HepG2 (cell line): ENCODE data around the gene ANO2. TPM values are rescaled to one million over a fixed set of nuclear protein-coding genes. Genes with fewer than 3 reads are reported as not detected.

Source experiments
- ATAC-seq: fragments of 200-7000 bp; cut with Tn5 transposase; 3 replicates; pipeline ENCODE4 v1.9.1; 2020; ENCODE audit warnings: mild to moderate bottlenecking, moderate library complexity
- BruUV-seq: library from RNA; stranded (reverse); fragments of 400-500 nt; replicated peaks from 2 replicates; lab custom pipeline; 2021; lab: Mats Ljungman, UMichigan
- CTCF ChIA-PET: fragments of 300-600 bp; formaldehyde crosslinking; extraction: SDS; loops from one replicate; lab custom pipeline; 2021; ENCODE audit warnings: low total read pairs, inconsistent platforms, low intra/inter-chr PET ratio; lab: Yijun Ruan, JAX
- POLR2A ChIA-PET: fragments of 350-600 bp; sonication (Branson Sonifier 250); formaldehyde crosslinking; loops from one replicate; lab custom pipeline; 2020; ENCODE audit warnings: antibody characterized with exemption, inconsistent platforms; lab: Yijun Ruan, JAX
- DNase-seq: peaks from one replicate; pipeline ENCODE4 v3.0.0-alpha.2; 2015; ENCODE audit warnings: low spot score
- FAIRE-seq: peaks from 3 replicates; lab custom pipeline; 2011; peaks lifted over from hg19 to GRCh38; lab: Jason Lieb, UNC
- H2AFZ ChIP-seq: one replicate; pipeline ENCODE4 v1.6.1; 2011; ENCODE audit warnings: low read length, inconsistent platforms
- H3K27ac ChIP-seq: fragments of 300-600 bp; 3 replicates; pipeline ENCODE4 v1.8.0; 2011; ENCODE audit warnings: mixed run types, mild to moderate bottlenecking, mixed read lengths, low read length, inconsistent platforms; ENCODE audit not compliant: insufficient read depth; ENCODE audit errors: extremely low read length
- H3K27me3 ChIP-seq, 2 experiments: fragments of 200-600 bp in 1 of 2; 2 replicates in 1 of 2; 3 replicates in 1 of 2; pipeline versions ENCODE4 v1.6.0 to v1.8.0; 2011; ENCODE audit warnings: low read length in 2 of 2, mild to moderate bottlenecking in 2 of 2, moderate library complexity in 2 of 2, inconsistent platforms in 1 of 2; ENCODE audit not compliant: insufficient read depth in 2 of 2, control insufficient read depth in 1 of 2
- H3K36me3 ChIP-seq, 2 experiments: fragments of 200-600 bp in 1 of 2; replicated peaks in 1 of 2; 2 replicates in 1 of 2; 3 replicates in 1 of 2; pipeline versions ENCODE4 v1.5.1 to v1.8.0; 2011; ENCODE audit warnings: low read length in 2 of 2, inconsistent platforms in 1 of 2; ENCODE audit not compliant: insufficient read depth in 2 of 2, control insufficient read depth in 1 of 2
- H3K4me1 ChIP-seq: 2 replicates; pipeline ENCODE4 v1.5.1; 2012; ENCODE audit warnings: low read length, inconsistent platforms; ENCODE audit not compliant: insufficient read depth
- H3K4me2 ChIP-seq: 2 replicates; pipeline ENCODE4 v1.6.0; 2011; ENCODE audit warnings: low read depth, low read length, inconsistent platforms
- H3K4me3 ChIP-seq, 3 experiments: fragments of 200-600 bp in 1 of 3; sonication (generic), shearing (Covaris generic) in 1 of 3; replicated peaks in 1 of 3; 2 replicates each; pipeline ENCODE4 v1.5.1; 2011 to 2016; ENCODE audit warnings: low read length in 3 of 3, inconsistent platforms in 2 of 3, low read depth in 2 of 3, mild to moderate bottlenecking in 2 of 3, control low read depth in 1 of 3, mixed read lengths in 1 of 3; ENCODE audit not compliant: insufficient read depth in 1 of 3
- H3K79me2 ChIP-seq: one replicate; pipeline ENCODE4 v1.6.1; 2011; ENCODE audit warnings: low read length, inconsistent platforms; ENCODE audit not compliant: insufficient read depth
- H3K9ac ChIP-seq: 2 replicates; pipeline ENCODE4 v1.6.0; 2011; ENCODE audit warnings: mild to moderate bottlenecking, low read depth, low read length, inconsistent platforms; ENCODE audit not compliant: insufficient read depth
- H3K9me3 ChIP-seq: 2 replicates; pipeline ENCODE4 v1.5.1; 2012; ENCODE audit warnings: mild to moderate bottlenecking, low read length
- H4K20me1 ChIP-seq: 2 replicates; pipeline ENCODE4 v1.6.0; 2011; ENCODE audit warnings: inconsistent platforms, mild to moderate bottlenecking, low read length, moderate library complexity; ENCODE audit not compliant: insufficient read depth
- ASH2L ChIP-seq: fragments of 300-600, 200-600 bp; sonication (generic); IDR thresholded peaks from 2 replicates; pipeline ENCODE4 v1.7.0; 2017; ENCODE audit warnings: low read depth, mild to moderate bottlenecking, moderate library complexity, mixed read lengths, low read length; ENCODE audit not compliant: insufficient read length
- ATF3 ChIP-seq: sonication (generic); formaldehyde crosslinking; IDR thresholded peaks from 2 replicates; pipeline ENCODE4 v1.4.0; 2020; ENCODE audit warnings: missing genetic modification reagents
- CEBPB ChIP-seq: IDR thresholded peaks from 2 replicates; pipeline ENCODE4 v1.6.1; 2011; ENCODE audit warnings: low read depth, low read length, improper control_type of control experiment, borderline replicate concordance
- ESRRA ChIP-seq: sonication (generic); formaldehyde crosslinking; IDR thresholded peaks from 2 replicates; pipeline ENCODE4 v1.5.1; 2020; ENCODE audit warnings: mild to moderate bottlenecking, low read depth, missing genetic modification reagents
- FOXO1 ChIP-seq: sonication (generic); formaldehyde crosslinking; IDR thresholded peaks from 2 replicates; pipeline ENCODE4 v1.4.0; 2020; ENCODE audit warnings: missing genetic modification reagents
- HDAC2 ChIP-seq: sonication (generic); formaldehyde crosslinking; IDR thresholded peaks from 2 replicates; pipeline ENCODE4 v1.4.0; 2020; ENCODE audit warnings: missing genetic modification reagents
- HOXA7 ChIP-seq: sonication (generic); formaldehyde crosslinking; IDR thresholded peaks from 2 replicates; pipeline ENCODE4 v1.8.1; 2022; ENCODE audit warnings: mild to moderate bottlenecking, missing genetic modification reagents, moderate library complexity
- IKZF1 ChIP-seq: fragments of 450-650 bp; IDR thresholded peaks from 2 replicates; pipeline ENCODE4 v1.7.1; 2016
- KDM4B ChIP-seq: sonication (generic); formaldehyde crosslinking; IDR thresholded peaks from 2 replicates; pipeline ENCODE4 v1.4.0; 2020; ENCODE audit warnings: missing genetic modification reagents
- PCBP1 ChIP-seq: fragments of 200-400 bp; formaldehyde crosslinking; IDR thresholded peaks from 2 replicates; pipeline ENCODE4 v1.6.1; 2017; ENCODE audit warnings: mild to moderate bottlenecking, low read depth, low read length, borderline replicate concordance
- RAD51 ChIP-seq: fragments of 450-650 bp; IDR thresholded peaks from 2 replicates; pipeline ENCODE4 v1.6.1; 2016; ENCODE audit warnings: borderline replicate concordance
- SMAD3 ChIP-seq: sonication (generic); formaldehyde crosslinking; IDR thresholded peaks from 2 replicates; pipeline ENCODE4 v1.4.0; 2020; ENCODE audit warnings: missing genetic modification reagents
- TEAD2 ChIP-seq: sonication (generic); formaldehyde crosslinking; IDR thresholded peaks from 2 replicates; pipeline ENCODE4 v1.9.0; 2021; ENCODE audit warnings: missing genetic modification reagents
- TRIM24 ChIP-seq: sonication (generic); formaldehyde crosslinking; IDR thresholded peaks from 2 replicates; pipeline ENCODE4 v1.8.0; 2022; ENCODE audit warnings: mild to moderate bottlenecking, missing genetic modification reagents
- U2AF1 ChIP-seq: fragments of 200-400 bp; formaldehyde crosslinking; optimal IDR thresholded peaks from 2 replicates; pipeline ENCODE3; 2017; ENCODE audit warnings: mild to moderate bottlenecking, low read depth, low read length
- USF2 ChIP-seq, 2 experiments: sonication (generic) in 1 of 2; formaldehyde crosslinking in 1 of 2; IDR thresholded peaks; 2 replicates each; pipeline versions ENCODE4 v1.5.1 to v1.6.1; 2011 to 2020; ENCODE audit warnings: borderline replicate concordance in 1 of 2, low read depth in 1 of 2, low read length in 1 of 2, mild to moderate bottlenecking in 1 of 2, missing genetic modification reagents in 1 of 2, moderate library complexity in 1 of 2
- ZBTB21 ChIP-seq: sonication (generic); formaldehyde crosslinking; IDR thresholded peaks from 2 replicates; pipeline ENCODE4 v1.4.0; 2020; ENCODE audit warnings: missing genetic modification reagents
- ZBTB7A ChIP-seq: sonication (generic); formaldehyde crosslinking; IDR thresholded peaks from 2 replicates; pipeline ENCODE4 v1.8.0; 2022; ENCODE audit warnings: mild to moderate bottlenecking, missing genetic modification reagents
- ZNF138 ChIP-seq: sonication (generic); formaldehyde crosslinking; IDR thresholded peaks from 2 replicates; pipeline ENCODE4 v1.5.0; 2020; ENCODE audit warnings: mild to moderate bottlenecking, low read depth, missing genetic modification reagents
- ZNF773 ChIP-seq: sonication (generic); formaldehyde crosslinking; IDR thresholded peaks from 2 replicates; pipeline ENCODE4 v1.4.0; 2020; ENCODE audit warnings: missing genetic modification reagents, borderline replicate concordance
- WGBS: methylation state at CpG from one replicate; pipeline ENCODE4 v1.1.6; 2017; ENCODE audit warnings: low lambda C conversion rate; 5-methylcytosine and 5-hydroxymethylcytosine counted together
- in situ Hi-C: cut with HindIII; loops from 2 replicates; pipeline ENCODE4 v1.10.0; 2017; ENCODE audit warnings: low pct_unique_long_range_greater_than_20kb; ENCODE audit not compliant: extremely low pct_ligation_motif_present
- intact Hi-C: fragments of 100-400 bp; cut with micrococcal nuclease; formaldehyde crosslinking; loops from one replicate; pipeline ENCODE4 v1.10.0; 2022; ENCODE audit not compliant: unreplicated experiment
- polyA plus RNA-seq, 8 experiments: library from polyadenylated mRNA; depleted of rRNA in 3 of 8; stranded (reverse) in 7 of 8; unstranded in 1 of 8; fragments of >200 nt; fragmentation: Illumina TruSeq in 4 of 8; extraction: Trizol in 4 of 8; gene quantifications; 2 replicates each; pipeline versions ENCODE4 v1.2.1 to v1.2.3, GENCODE V29; 2011 to 2016; ENCODE audit warnings: low read depth in 4 of 8, missing spikeins in 1 of 8, mixed read lengths in 1 of 8; ENCODE audit not compliant: insufficient read depth in 1 of 8
- total RNA-seq, 5 experiments: library from RNA; depleted of rRNA; stranded (reverse); fragments of >200 nt; fragmentation: Illumina TruSeq; extraction: Trizol; gene quantifications; 2 replicates each; pipeline ENCODE4 v1.2.3, GENCODE V29; 2016; ENCODE audit warnings: low read depth in 1 of 5

ANO2 gene
- total and polyA plus RNA-seq, 2 of the 13 experiments (the other 11 are each of a cell fraction or from before 2014, with no cell fraction given) = 0.18 TPM; not detected in 1

DNA sequence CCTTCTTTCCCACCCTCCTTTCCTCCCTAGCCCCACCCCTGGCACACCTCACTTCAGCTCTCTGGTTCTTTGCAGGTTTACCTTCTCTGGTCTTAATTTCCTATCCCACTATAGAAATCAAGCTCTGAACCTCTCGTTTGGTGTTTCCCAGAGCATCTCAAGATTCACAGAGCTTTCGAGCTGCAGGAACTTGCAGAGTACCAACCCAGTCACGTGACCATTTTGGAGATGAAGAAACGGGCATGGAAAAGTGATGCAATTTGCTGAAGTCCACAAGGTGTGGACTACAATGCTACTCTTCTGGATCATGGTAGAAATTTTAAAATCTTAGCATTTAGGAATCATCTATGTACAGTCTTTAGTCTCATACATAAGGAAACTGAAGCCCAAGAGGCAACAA, 307.4 kb downstream of the ANO2 start:
- in situ Hi-C loops = no loop called here
- 3% methylated on average over 4 of the region's 4 CpGs for WGBS
- DNase-seq (no peak), FAIRE-seq (no peak), ATAC-seq (no peak)
- Histone ChIP-seq H3K9ac (no peak overlapping the region), H4K20me1 (no peaks in the 10 kb centered on the region), H2AFZ (no peak overlapping the region), H3K79me2 (no peaks in the 10 kb centered on the region), H3K4me2 (no peak overlapping the region), H3K4me1 (no peaks in the 10 kb centered on the region), H3K36me3 (no peaks in the 10 kb centered on the region), H3K4me3 (no peak overlapping the region), H3K9me3 (no peaks in the 10 kb centered on the region), H3K27ac (no peak overlapping the region), H3K27me3 (peaks cover 0 to 13% of the 10 kb centered on the region in 2 experiments; a peak in 3 of 5 replicates)
- ChIA-PET POLR2A (no interaction called here), CTCF (no interaction called here)
- BruUV-seq = no TSS peak
- peak; percentile 38; the same call in 1 of the 2 replicates for TF ChIP-seq USF2 (IDR thresholded peaks at IDR 0.05; ENCODE audit: low read depth, low read length)
- no peak for TF ChIP-seq USF2 (CRISPR knock-in tag; IDR thresholded peaks at IDR 0.05; ENCODE audit: borderline replicate concordance)
- peak; percentile 63; the same call in 1 of the 2 replicates for TF ChIP-seq RAD51
- TF ChIP-seq SMAD3 (CRISPR knock-in tag) = no peak
- TF ChIP-seq KDM4B = no peak
- peak; percentile 14; the same call in 1 of the 2 replicates for TF ChIP-seq CEBPB
- TF ChIP-seq PCBP1 = no peak
- intact Hi-C loops = no loop called here

GRCh38 chr12:5636907-5637306, 308.2 kb downstream of the ANO2 start:
- Histone ChIP-seq H3K27ac (no peak overlapping the region), H3K79me2 (no peaks in the 10 kb centered on the region), H3K4me1 (no peaks in the 10 kb centered on the region), H3K4me2 (no peak overlapping the region), H3K9ac (no peak overlapping the region), H3K36me3 (no peaks in the 10 kb centered on the region), H2AFZ (no peak overlapping the region), H3K9me3 (no peaks in the 10 kb centered on the region), H4K20me1 (no peaks in the 10 kb centered on the region), H3K27me3 (peaks cover 0 to 16% of the 10 kb centered on the region in 2 experiments; a peak in 3 of 5 replicates), H3K4me3 (no peak overlapping the region)
- no TSS peak for BruUV-seq
- ATAC-seq = no peak
- in situ Hi-C loops (no loop called here), intact Hi-C loops (no loop called here)
- no peak for FAIRE-seq
- CTCF ChIA-PET = no interaction called here
- POLR2A ChIA-PET = no interaction called here
- 37% methylated on average over 4 of the region's 4 CpGs for WGBS
- no peak for DNase-seq
- TF ChIP-seq ZNF138 (CRISPR knock-in tag) (no peak), ZNF773 (CRISPR knock-in tag) (no peak), ZBTB21 (CRISPR knock-in tag) (no peak), U2AF1 (no peak), HOXA7 (CRISPR knock-in tag) (no peak), FOXO1 (CRISPR knock-in tag) (no peak), IKZF1 (no peak), TEAD2 (CRISPR knock-in tag) (no peak), TRIM24 (no peak), ZBTB7A (CRISPR knock-in tag) (no peak), ASH2L (no peak), ESRRA (no peak), ATF3 (CRISPR knock-in tag) (no peak), HDAC2 (CRISPR knock-in tag) (no peak)
